Osteocyte (in vitro differentiated cells): ENCODE measurements around the gene DNAH9. TPM values are rescaled to one million over a fixed set of nuclear protein-coding genes. Genes with fewer than 3 reads are reported as not detected.

Experiments
- DNase-seq: peaks from one replicate; pipeline ENCODE4 v3.0.0; 2021; ENCODE audit warnings: mixed read lengths; ENCODE audit not compliant: unreplicated experiment; ENCODE audit errors: extremely low spot score
- H3K27ac Mint-ChIP-seq: one replicate; pipeline ENCODE4 v1.8.0; 2021; ENCODE audit warnings: mild to moderate bottlenecking, mixed read lengths; ENCODE audit not compliant: unreplicated experiment
- H3K27me3 Mint-ChIP-seq: one replicate; pipeline ENCODE4 v1.8.0; 2021; ENCODE audit warnings: mixed read lengths; ENCODE audit not compliant: unreplicated experiment
- H3K36me3 Mint-ChIP-seq: one replicate; pipeline ENCODE4 v1.8.0; 2021; ENCODE audit warnings: mixed read lengths; ENCODE audit not compliant: unreplicated experiment
- H3K4me1 Mint-ChIP-seq: one replicate; pipeline ENCODE4 v1.8.0; 2021; ENCODE audit warnings: mixed read lengths; ENCODE audit not compliant: unreplicated experiment
- H3K4me3 Mint-ChIP-seq: one replicate; pipeline ENCODE4 v1.8.0; 2021; ENCODE audit warnings: mild to moderate bottlenecking, moderate library complexity, mixed read lengths; ENCODE audit not compliant: unreplicated experiment
- H3K9me3 Mint-ChIP-seq: one replicate; pipeline ENCODE4 v1.8.0; 2021; ENCODE audit warnings: mixed read lengths; ENCODE audit not compliant: unreplicated experiment
- CTCF ChIP-seq: fragments of 200-600 bp; sonication (generic); IDR thresholded peaks from 2 replicates; pipeline ENCODE4 v1.5.0; 2021; ENCODE audit warnings: antibody characterized with exemption, mild to moderate bottlenecking, moderate library complexity
- total RNA-seq: library from RNA; stranded (reverse); gene quantifications from 2 replicates; pipeline ENCODE4 v1.2.1, GENCODE V29; 2021

Gene DNAH9
- total RNA-seq, 1 donor from 2014 or later = not detected

- Mint-ChIP-seq H3K4me3 (no peak overlapping the region), H3K9me3 (peaks cover 41% of the 10 kb centered on the region)
- no peak for TF ChIP-seq CTCF
Measured at GRCh38 chr17:11561281-11561680, 37.0 kb upstream of the DNAH9 start.

GRCh38 chr17:11561702-11562101, 36.6 kb upstream of the DNAH9 start:
- Mint-ChIP-seq H3K27me3 (no peaks in the 10 kb centered on the region), H3K4me1 (no peaks in the 10 kb centered on the region), H3K27ac (no peak overlapping the region), H3K36me3 (no peaks in the 10 kb centered on the region), H3K4me3 (no peak overlapping the region), H3K9me3 (peaks cover 41% of the 10 kb centered on the region)
- TF ChIP-seq CTCF = no peak
- DNase-seq = no peak

More at GRCh38 chr17:11561281-11561680, 37.0 kb upstream of the DNAH9 start:
- no peak for DNase-seq
- Mint-ChIP-seq H3K27me3 (no peaks in the 10 kb centered on the region), H3K36me3 (no peaks in the 10 kb centered on the region), H3K27ac (no peak overlapping the region), H3K4me1 (no peaks in the 10 kb centered on the region)

GRCh38 chr17:11564589-11565380, 33.5 kb upstream of the DNAH9 start:
- no peak for DNase-seq
- Mint-ChIP-seq H3K4me1 (no peaks in the 10 kb centered on the region), H3K27ac (no peak overlapping the region), H3K4me3 (no peak overlapping the region), H3K9me3 (peaks cover 44% of the 10 kb centered on the region), H3K36me3 (no peaks in the 10 kb centered on the region), H3K27me3 (no peaks in the 10 kb centered on the region)
- no peak for TF ChIP-seq CTCF

GRCh38 chr17:11565591-11565990, 32.7 kb upstream of the DNAH9 start:
- Mint-ChIP-seq H3K27ac (no peak overlapping the region), H3K27me3 (no peaks in the 10 kb centered on the region), H3K4me3 (no peak overlapping the region), H3K4me1 (no peaks in the 10 kb centered on the region), H3K9me3 (peaks cover 44% of the 10 kb centered on the region), H3K36me3 (no peaks in the 10 kb centered on the region)
- no peak for TF ChIP-seq CTCF
- DNase-seq = no peak

GRCh38 chr17:11578998-11579397, 19.3 kb upstream of the DNAH9 start:
- Mint-ChIP-seq H3K27me3 (no peaks in the 10 kb centered on the region), H3K27ac (no peak overlapping the region), H3K36me3 (no peaks in the 10 kb centered on the region), H3K4me3 (no peak overlapping the region), H3K4me1 (no peaks in the 10 kb centered on the region), H3K9me3 (peaks cover 28% of the 10 kb centered on the region)
- TF ChIP-seq CTCF = no peak
- no peak for DNase-seq
